ENCODE measurements around the gene ORM1. TPM values are rescaled to one million over a fixed set of nuclear protein-coding genes. Genes with fewer than 3 reads are reported as not detected.

ORM1 gene
- total RNA-seq, 1 experiment from 2014 or later, result not detected

- H3K4me3 ChIP-seq (ENCODE audit: low read length), result no peak overlapping the region
- no peaks in the 10 kb centered on the region for H4K20me1 ChIP-seq (ENCODE audit: low read length)
- H3K27ac ChIP-seq (ENCODE audit: low read length), result no peak overlapping the region
- no peaks in the 10 kb centered on the region for H3K36me3 ChIP-seq (ENCODE audit: low read depth, low read length)
- no peaks in the 10 kb centered on the region for H3K79me2 ChIP-seq (ENCODE audit: low read length)
- ChIA-PET POLR2A (ENCODE audit: unreplicated experiment) (no interaction called here), CTCF (no interaction called here)
- no peaks in the 10 kb centered on the region for H3K27me3 ChIP-seq (ENCODE audit: low read length)
- H3F3A ChIP-seq (ENCODE audit: low read length, unreplicated experiment), result no peaks in the 10 kb centered on the region
- no peak for ATAC-seq
- H2AFZ ChIP-seq (ENCODE audit: low read length), result no peak overlapping the region
- no peak for DNase-seq
- no peak overlapping the region for H3K9ac ChIP-seq (ENCODE audit: low read length)
- no peaks in the 10 kb centered on the region for H3K9me3 ChIP-seq (ENCODE audit: low read length)
- intact Hi-C loops (cut with micrococcal nuclease), result no loop called here
- BruUV-seq (replicated peaks), result no TSS peak
- H3K9me2 ChIP-seq (replicated peaks; ENCODE audit: low read length), result no peaks in the 10 kb centered on the region
- no peak overlapping the region for H3K4me2 ChIP-seq (ENCODE audit: low read length)
- H3K4me1 ChIP-seq (ENCODE audit: insufficient read depth, low read length), result peaks cover 38% of the 10 kb centered on the region
- TF ChIP-seq CTCF (conservative IDR thresholded peaks at IDR 0.05; ENCODE audit: low read depth, low read length) (no peak), EZH2phosphoT487 (IDR thresholded peaks at IDR 0.05; ENCODE audit: borderline replicate concordance, low read length) (no peak), EZH2 (IDR thresholded peaks at IDR 0.05; ENCODE audit: low read length, unreplicated experiment) (no peak)
These were observed 39.5 kb downstream of the ORM1 start for GRCh38 chr9:114362394-114362793.

- Histone ChIP-seq H3F3A (ENCODE audit: low read length, unreplicated experiment) (no peaks in the 10 kb centered on the region), H3K9me3 (ENCODE audit: low read length) (no peaks in the 10 kb centered on the region), H4K20me1 (ENCODE audit: low read length) (no peaks in the 10 kb centered on the region), H3K4me2 (ENCODE audit: low read length) (peak overlapping the region; percentile 67; the same call in 1 of the 2 replicates), H3K9ac (ENCODE audit: low read length) (peak overlapping the region; percentile 35; the same call in 1 of the 2 replicates), H3K36me3 (ENCODE audit: low read depth, low read length) (no peaks in the 10 kb centered on the region), H3K4me3 (ENCODE audit: low read length) (no peak overlapping the region), H3K9me2 (replicated peaks; ENCODE audit: low read length) (no peaks in the 10 kb centered on the region), H3K27me3 (ENCODE audit: low read length) (no peaks in the 10 kb centered on the region), H2AFZ (ENCODE audit: low read length) (no peak overlapping the region), H3K4me1 (ENCODE audit: insufficient read depth, low read length) (peaks cover 41% of the 10 kb centered on the region), H3K79me2 (ENCODE audit: low read length) (no peaks in the 10 kb centered on the region), H3K27ac (ENCODE audit: low read length) (peak overlapping the region; percentile 98)
- POLR2A ChIA-PET (ENCODE audit: unreplicated experiment), result no interaction called here
- ATAC-seq (no peak), DNase-seq (no peak)
- BruUV-seq (replicated peaks), result no TSS peak
- CTCF ChIA-PET, result no interaction called here
- TF ChIP-seq CTCF (conservative IDR thresholded peaks at IDR 0.05; ENCODE audit: low read depth, low read length), result no peak
- TF ChIP-seq EZH2 (IDR thresholded peaks at IDR 0.05; ENCODE audit: low read length, unreplicated experiment), result no peak
- TF ChIP-seq EZH2phosphoT487 (IDR thresholded peaks at IDR 0.05; ENCODE audit: borderline replicate concordance, low read length), result no peak
- intact Hi-C loops (cut with micrococcal nuclease), result no loop called here
These were observed 40.5 kb downstream of the ORM1 start for GRCh38 chr9:114363424-114363823.

- no peaks in the 10 kb centered on the region for H3F3A ChIP-seq (ENCODE audit: low read length, unreplicated experiment)
- no peaks in the 10 kb centered on the region for H3K9me2 ChIP-seq (replicated peaks; ENCODE audit: low read length)
- H3K4me1 ChIP-seq (ENCODE audit: insufficient read depth, low read length), result peaks cover 41% of the 10 kb centered on the region
- no peak overlapping the region for H3K4me3 ChIP-seq (ENCODE audit: low read length)
- DNase-seq (peak; percentile 78), ATAC-seq (no peak)
- no peak for TF ChIP-seq EZH2phosphoT487 (IDR thresholded peaks at IDR 0.05; ENCODE audit: borderline replicate concordance, low read length)
- no peak for TF ChIP-seq CTCF (conservative IDR thresholded peaks at IDR 0.05; ENCODE audit: low read depth, low read length)
- no peak for TF ChIP-seq EZH2 (IDR thresholded peaks at IDR 0.05; ENCODE audit: low read length, unreplicated experiment)
- BruUV-seq (replicated peaks), result no TSS peak
- ChIA-PET POLR2A (ENCODE audit: unreplicated experiment) (no interaction called here), CTCF (no interaction called here)
- H3K4me2 ChIP-seq (ENCODE audit: low read length), result peak overlapping the region; percentile 67
- peak overlapping the region; percentile 72 for H3K9ac ChIP-seq (ENCODE audit: low read length)
- H4K20me1 ChIP-seq (ENCODE audit: low read length), result no peaks in the 10 kb centered on the region
- intact Hi-C loops (cut with micrococcal nuclease), result no loop called here
- H2AFZ ChIP-seq (ENCODE audit: low read length), result no peak overlapping the region
- H3K27me3 ChIP-seq (ENCODE audit: low read length), result no peaks in the 10 kb centered on the region
- H3K27ac ChIP-seq (ENCODE audit: low read length), result peak overlapping the region; percentile 98
- no peaks in the 10 kb centered on the region for H3K79me2 ChIP-seq (ENCODE audit: low read length)
- no peaks in the 10 kb centered on the region for H3K36me3 ChIP-seq (ENCODE audit: low read depth, low read length)
- no peaks in the 10 kb centered on the region for H3K9me3 ChIP-seq (ENCODE audit: low read length)
These were observed 41.5 kb downstream of the ORM1 start for GRCh38 chr9:114364134-114365041.
